Measurements from ENCODE around the gene UBAC2.

UBAC2 gene

DNA sequence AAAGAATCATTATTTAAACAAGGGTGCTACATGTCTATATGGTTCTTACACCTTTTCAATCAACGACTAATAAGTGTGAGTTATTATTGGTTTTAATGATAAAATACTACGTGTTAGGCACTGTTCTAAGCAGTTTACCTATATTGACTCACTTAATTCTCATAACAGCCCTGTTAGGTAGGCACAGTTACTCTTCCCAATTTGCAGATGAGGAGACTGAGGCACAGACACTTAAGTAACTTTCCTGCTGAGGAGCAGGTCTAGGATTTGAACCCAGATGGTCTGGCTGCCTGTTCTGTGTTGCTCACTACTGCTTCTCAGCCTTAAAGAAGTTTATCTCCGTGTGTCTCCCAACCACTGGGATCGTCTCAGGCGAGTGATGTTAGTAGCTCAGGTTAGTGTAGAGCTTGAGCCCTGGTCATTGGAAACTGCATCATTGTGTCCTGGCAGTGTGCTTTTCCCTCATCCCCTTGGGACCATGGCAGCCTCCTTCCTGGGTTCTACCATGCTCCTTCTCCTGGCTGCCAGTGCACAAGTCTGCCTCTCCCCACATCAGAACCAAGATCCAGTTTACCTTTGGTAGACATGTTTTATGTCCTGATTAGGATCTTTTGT is 10.9 kb downstream of the UBAC2 start:
- H3K4me3 ChIP-seq (ENCODE audit: low read depth, low read length) = no peak overlapping the region
- DNase-seq (ENCODE audit: low read depth) = no peak
- no peak for TF ChIP-seq CTCF (conservative IDR thresholded peaks at IDR 0.05; ENCODE audit: low read depth, low read length)

GRCh38 chr13:99214232-99214631 is 13.6 kb downstream of the UBAC2 start:
- H3K4me3 ChIP-seq (ENCODE audit: low read depth, low read length) = no peak overlapping the region
- no peak for TF ChIP-seq CTCF (conservative IDR thresholded peaks at IDR 0.05; ENCODE audit: low read depth, low read length)
- DNase-seq (ENCODE audit: low read depth) = no peak

- DNase-seq (ENCODE audit: low read depth) = no peak
- no peak overlapping the region for H3K4me3 ChIP-seq (ENCODE audit: low read depth, low read length)
- TF ChIP-seq CTCF (conservative IDR thresholded peaks at IDR 0.05; ENCODE audit: low read depth, low read length) = no peak
These were observed 14.1 kb downstream of the UBAC2 start for GRCh38 chr13:99214731-99215130.

- DNase-seq (ENCODE audit: low read depth) = no peak
- H3K4me3 ChIP-seq (ENCODE audit: low read depth, low read length) = no peak overlapping the region
- no peak for TF ChIP-seq CTCF (conservative IDR thresholded peaks at IDR 0.05; ENCODE audit: low read depth, low read length)
These were observed 14.7 kb downstream of the UBAC2 start for GRCh38 chr13:99215184-99215830.

GRCh38 chr13:99217461-99218110 is 16.9 kb downstream of the UBAC2 start:
- H3K4me3 ChIP-seq (ENCODE audit: low read depth, low read length) = no peak overlapping the region
- no peak for DNase-seq (ENCODE audit: low read depth)
- TF ChIP-seq CTCF (conservative IDR thresholded peaks at IDR 0.05; ENCODE audit: low read depth, low read length) = no peak

DNA sequence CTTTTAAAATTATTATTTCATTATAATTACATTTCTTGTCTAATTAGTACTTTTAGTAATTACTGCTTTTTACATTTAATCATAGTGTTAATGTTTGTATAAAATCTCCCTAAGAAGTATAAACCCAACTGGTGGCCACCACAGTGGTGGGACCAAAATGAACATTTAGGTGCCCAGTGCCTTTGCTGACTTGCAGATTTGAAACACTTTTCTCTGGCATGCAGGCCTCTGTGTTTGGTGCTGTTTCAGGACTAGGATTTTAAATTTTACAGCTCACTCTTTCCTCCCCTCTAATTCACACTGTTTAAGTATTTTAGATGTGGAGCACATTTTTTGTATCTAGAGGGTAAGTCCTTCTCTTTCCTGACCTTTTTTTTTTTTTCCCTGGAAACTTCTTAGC is 17.5 kb downstream of the UBAC2 start:
- H3K4me3 ChIP-seq (ENCODE audit: low read depth, low read length) = no peak overlapping the region

More for the DNA sequence above, 17.5 kb downstream of the UBAC2 start:
- DNase-seq (ENCODE audit: low read depth) = no peak
- TF ChIP-seq CTCF (conservative IDR thresholded peaks at IDR 0.05; ENCODE audit: low read depth, low read length) = no peak
